ENCODE results near the gene PDE10A. TPM values are rescaled to one million over a fixed set of nuclear protein-coding genes. Genes with fewer than 3 reads are reported as not detected.

PDE10A gene
- total and polyA plus RNA-seq, 7 donors = 1.2 to 33.5 (median 7.4) TPM; not detected in 1

- 65 to 79% methylated on average over 10 of the region's 10 CpGs for WGBS, 2 donors
- no peaks in the 10 kb centered on the region for H3K4me1 ChIP-seq
- no peak for DNase-seq
- no peak overlapping the region for H3K27ac ChIP-seq
- intact Hi-C loops (cut with DNase I) = no loop called here
- H3K4me3 ChIP-seq = no peak overlapping the region
- H3K9me3 ChIP-seq = no peaks in the 10 kb centered on the region
- H3K27me3 ChIP-seq = no peaks in the 10 kb centered on the region
- no peaks in the 10 kb centered on the region for H3K36me3 ChIP-seq
- TF ChIP-seq CTCF (IDR thresholded peaks at IDR 0.05) = no peak
- no peak for TF ChIP-seq POLR2A (IDR thresholded peaks at IDR 0.05)
- no peak for TF ChIP-seq EP300 (IDR thresholded peaks at IDR 0.05)
- TF ChIP-seq POLR2AphosphoS5 (IDR thresholded peaks at IDR 0.05) = no peak
Measured at GRCh38 chr6:165679326-165679725, 16.3 kb upstream of the PDE10A start.

GRCh38 chr6:165678904-165679303, 15.9 kb upstream of the PDE10A start:
- no peak for DNase-seq
- intact Hi-C loops (cut with DNase I) = no loop called here

GRCh38 chr6:165678429-165678828, 15.4 kb upstream of the PDE10A start:
- 92 to 93% methylated on average over 10 of the region's 10 CpGs for whole genome bisulfite sequencing, 2 donors

More at GRCh38 chr6:165678904-165679303, 15.9 kb upstream of the PDE10A start:
- no peaks in the 10 kb centered on the region for H3K27me3 ChIP-seq
- H3K4me3 ChIP-seq = no peak overlapping the region
- no peaks in the 10 kb centered on the region for H3K9me3 ChIP-seq
- TF ChIP-seq POLR2AphosphoS5 (IDR thresholded peaks at IDR 0.05) (no peak), CTCF (IDR thresholded peaks at IDR 0.05) (no peak), EP300 (IDR thresholded peaks at IDR 0.05) (no peak)
- no peaks in the 10 kb centered on the region for H3K4me1 ChIP-seq
- no peak overlapping the region for H3K27ac ChIP-seq
- 81 to 84% methylated on average over 4 of the region's 4 CpGs for WGBS, 2 donors
- no peaks in the 10 kb centered on the region for H3K36me3 ChIP-seq

GRCh38 chr6:165677091-165677490, 14.1 kb upstream of the PDE10A start:
- Histone ChIP-seq H3K9me3 (no peaks in the 10 kb centered on the region), H3K4me1 (no peaks in the 10 kb centered on the region), H3K36me3 (no peaks in the 10 kb centered on the region), H3K4me3 (no peak overlapping the region), H3K27me3 (no peaks in the 10 kb centered on the region), H3K27ac (no peak overlapping the region)
- TF ChIP-seq POLR2A (IDR thresholded peaks at IDR 0.05) (no peak), CTCF (IDR thresholded peaks at IDR 0.05) (no peak), EP300 (IDR thresholded peaks at IDR 0.05) (no peak), POLR2AphosphoS5 (IDR thresholded peaks at IDR 0.05) (no peak)
- 90 to 91% methylated on average over 6 of the region's 6 CpGs for WGBS, 2 donors
- intact Hi-C loops (cut with DNase I) = no loop called here
- no peak for DNase-seq

More at GRCh38 chr6:165678429-165678828, 15.4 kb upstream of the PDE10A start:
- no peak for DNase-seq
- Histone ChIP-seq H3K4me1 (no peaks in the 10 kb centered on the region), H3K27ac (no peak overlapping the region), H3K27me3 (no peaks in the 10 kb centered on the region), H3K4me3 (no peak overlapping the region), H3K9me3 (no peaks in the 10 kb centered on the region), H3K36me3 (no peaks in the 10 kb centered on the region)
- TF ChIP-seq POLR2A (IDR thresholded peaks at IDR 0.05) (no peak), EP300 (IDR thresholded peaks at IDR 0.05) (no peak), CTCF (IDR thresholded peaks at IDR 0.05) (no peak), POLR2AphosphoS5 (IDR thresholded peaks at IDR 0.05) (no peak)
- intact Hi-C loops (cut with DNase I) = no loop called here

GRCh38 chr6:165676435-165677068, 13.5 kb upstream of the PDE10A start:
- H3K4me3 ChIP-seq = no peak overlapping the region
- H3K27ac ChIP-seq = no peak overlapping the region
- no peak for TF ChIP-seq POLR2A (IDR thresholded peaks at IDR 0.05)
- TF ChIP-seq CTCF (IDR thresholded peaks at IDR 0.05) = no peak
- TF ChIP-seq POLR2AphosphoS5 (IDR thresholded peaks at IDR 0.05) = no peak
- no peak for TF ChIP-seq EP300 (IDR thresholded peaks at IDR 0.05)
- 82 to 87% methylated on average over 18 of the region's 18 CpGs for WGBS, 2 donors
- intact Hi-C loops (cut with DNase I) = no loop called here
- no peaks in the 10 kb centered on the region for H3K4me1 ChIP-seq
- H3K27me3 ChIP-seq = peaks cover 0 to 2% (median 0%) of the 10 kb centered on the region in 3 donors
- no peak for DNase-seq
- no peaks in the 10 kb centered on the region for H3K9me3 ChIP-seq
- H3K36me3 ChIP-seq = no peaks in the 10 kb centered on the region

All from sigmoid colon (tissue), 7 donors.